Kidney (tissue), 14 donors: ENCODE data around the gene FAM186B. TPM values are rescaled to one million over a fixed set of nuclear protein-coding genes. Genes with fewer than 3 reads are reported as not detected.

Experiments
- DNase-seq, 5 donors: peaks; one replicate each; pipeline ENCODE4 v3.0.0-alpha.2; 2013 to 2020
- FAIRE-seq: peaks from 2 replicates; lab custom pipeline; 2012; peaks lifted over from hg19 to GRCh38; lab: Jason Lieb, UNC
- H3K27ac ChIP-seq, 2 donors: one replicate each; pipeline ENCODE4 v1.7.0; 2013; ENCODE audit warnings: low read depth in 2 of 2, low read length in 2 of 2, inconsistent platforms in 1 of 2
- H3K27me3 ChIP-seq: one replicate; pipeline ENCODE4 v1.7.1; 2013; ENCODE audit warnings: low read length, inconsistent platforms; ENCODE audit not compliant: control insufficient read depth, insufficient read depth
- H3K36me3 ChIP-seq, 3 donors: one replicate each; pipeline versions ENCODE4 v1.7.0 to v1.7.1; 2013; ENCODE audit warnings: low read length in 3 of 3, control low read depth in 1 of 3, inconsistent platforms in 1 of 3; ENCODE audit not compliant: insufficient read depth in 3 of 3, control insufficient read depth in 2 of 3
- H3K4me1 ChIP-seq, 3 donors: one replicate each; pipeline versions ENCODE4 v1.7.0 to v1.7.1; 2013; ENCODE audit warnings: low read length in 3 of 3, inconsistent platforms in 1 of 3, low read depth in 1 of 3; ENCODE audit not compliant: control insufficient read depth in 2 of 3, insufficient read depth in 2 of 3
- H3K4me3 ChIP-seq, 3 donors: one replicate each; pipeline versions ENCODE4 v1.7.0 to v1.8.1; 2013; ENCODE audit warnings: low read length in 3 of 3, control low read depth in 1 of 3, inconsistent platforms in 1 of 3
- H3K9ac ChIP-seq, 3 donors: one replicate each; pipeline versions ENCODE4 v1.7.0 to v1.7.1; 2013; ENCODE audit warnings: low read length in 3 of 3, control low read depth in 1 of 3, inconsistent platforms in 1 of 3
- H3K9me3 ChIP-seq, 3 donors: one replicate each; pipeline versions ENCODE4 v1.7.0 to v1.7.1; 2013; ENCODE audit warnings: low read length in 3 of 3, control low read depth in 1 of 3, inconsistent platforms in 1 of 3; ENCODE audit not compliant: control insufficient read depth in 2 of 3, insufficient read depth in 1 of 3
- intact Hi-C: fragments of 100-400 bp; cut with DNase I; formaldehyde crosslinking; loops from one replicate; pipeline ENCODE4 v1.11.1; 2022
- polyA plus RNA-seq: library from polyadenylated mRNA; stranded (reverse); fragments of 350-450 nt; fragmentation: Illumina TruSeq; extraction: RNeasy Lipid Tissue Mini Kit (QIAGEN cat#74804); gene quantifications from one replicate; pipeline ENCODE4 v1.2.3, GENCODE V29; 2014; ENCODE audit warnings: low read depth, low replicate concordance; ENCODE audit not compliant: insufficient read depth
- total RNA-seq: library from RNA; stranded (reverse); fragmentation: NEBNext Ultra II Directional; extraction: Animal tissue kit (Norgen Biotek cat#: 25700); gene quantifications from one replicate; pipeline ENCODE4 v1.2.1, GENCODE V29; 2021
- TF ChIP-seq, protein P1 (sequence below): IDR thresholded peaks from 3 replicates; pipeline ENCODE4 v1.5.1; 2012; ENCODE audit warnings: mild to moderate bottlenecking, moderate library complexity, borderline replicate concordance; ENCODE audit not compliant: insufficient read depth; ENCODE audit errors: extremely low read depth
- donor health status: control.
- donor health status: control.
- donor health status: control.
- donor health status: control.
- donor health status: control.
- donor health status: DM: yes; HTN: yes; CAD: no.
- donor health status: Normal renal cell carcinoma (clear cell type).

FAM186B gene
- total and polyA plus RNA-seq, 2 donors from 2014 or later, result 0.34 to 0.85 TPM

DNA sequence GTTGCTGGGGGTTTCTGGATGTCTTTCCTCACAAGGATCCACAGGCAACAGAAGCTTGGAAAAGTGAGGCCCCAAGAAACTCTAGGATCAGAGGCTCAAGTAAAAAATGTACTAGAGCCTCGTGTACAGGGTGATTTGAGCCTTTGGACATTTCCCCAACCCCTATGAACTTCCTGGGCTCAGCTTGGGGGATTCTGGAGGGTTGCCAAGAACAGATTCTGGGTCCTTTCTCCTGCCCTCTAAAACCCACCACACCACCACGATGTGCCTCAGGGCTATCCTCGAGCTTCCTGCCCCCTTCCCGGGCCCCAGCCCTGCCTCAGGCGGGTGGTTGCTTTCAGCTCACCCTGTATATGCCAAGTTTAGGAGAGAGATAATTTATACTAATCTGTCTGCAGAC lies 583 bp downstream of the FAM186B start:
- Histone ChIP-seq H3K4me1 (peaks cover 0 to 4% (median 0%) of the 10 kb centered on the region in 3 donors), H3K9me3 (no peaks in the 10 kb centered on the region), H3K36me3 (no peaks in the 10 kb centered on the region), H3K27me3 (no peaks in the 10 kb centered on the region), H3K4me3 (no peak overlapping the region), H3K9ac (no peak overlapping the region), H3K27ac (no peak overlapping the region)
- FAIRE-seq (no peak), DNase-seq (no peak)
- intact Hi-C loops, result no loop called here
- TF ChIP-seq, protein P1, sequence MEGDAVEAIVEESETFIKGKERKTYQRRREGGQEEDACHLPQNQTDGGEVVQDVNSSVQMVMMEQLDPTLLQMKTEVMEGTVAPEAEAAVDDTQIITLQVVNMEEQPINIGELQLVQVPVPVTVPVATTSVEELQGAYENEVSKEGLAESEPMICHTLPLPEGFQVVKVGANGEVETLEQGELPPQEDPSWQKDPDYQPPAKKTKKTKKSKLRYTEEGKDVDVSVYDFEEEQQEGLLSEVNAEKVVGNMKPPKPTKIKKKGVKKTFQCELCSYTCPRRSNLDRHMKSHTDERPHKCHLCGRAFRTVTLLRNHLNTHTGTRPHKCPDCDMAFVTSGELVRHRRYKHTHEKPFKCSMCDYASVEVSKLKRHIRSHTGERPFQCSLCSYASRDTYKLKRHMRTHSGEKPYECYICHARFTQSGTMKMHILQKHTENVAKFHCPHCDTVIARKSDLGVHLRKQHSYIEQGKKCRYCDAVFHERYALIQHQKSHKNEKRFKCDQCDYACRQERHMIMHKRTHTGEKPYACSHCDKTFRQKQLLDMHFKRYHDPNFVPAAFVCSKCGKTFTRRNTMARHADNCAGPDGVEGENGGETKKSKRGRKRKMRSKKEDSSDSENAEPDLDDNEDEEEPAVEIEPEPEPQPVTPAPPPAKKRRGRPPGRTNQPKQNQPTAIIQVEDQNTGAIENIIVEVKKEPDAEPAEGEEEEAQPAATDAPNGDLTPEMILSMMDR, result no peak

DNA sequence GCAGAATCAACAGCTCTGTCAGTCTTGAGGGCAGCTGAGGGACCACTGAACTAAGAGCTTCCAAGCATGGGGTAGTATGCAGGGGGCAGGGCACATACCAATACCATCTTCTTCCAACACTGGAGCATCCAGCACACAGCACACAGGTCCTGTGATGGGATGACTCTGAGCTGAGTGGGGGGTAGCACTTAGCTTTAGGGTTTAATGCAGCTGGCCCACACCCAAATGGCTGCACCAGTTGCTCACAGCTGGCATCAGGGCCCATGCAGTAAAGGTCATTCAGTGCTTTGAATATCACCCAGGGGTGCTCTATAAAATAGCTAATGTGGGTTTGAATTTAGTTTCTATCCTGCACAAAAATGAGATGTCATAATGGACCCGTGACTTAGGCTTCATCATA lies 1.7 kb downstream of the FAM186B start:
- Histone ChIP-seq H3K27ac (no peak overlapping the region), H3K4me3 (no peak overlapping the region), H3K9ac (no peak overlapping the region), H3K9me3 (no peaks in the 10 kb centered on the region), H3K4me1 (peaks cover 0 to 4% (median 0%) of the 10 kb centered on the region in 3 donors), H3K36me3 (no peaks in the 10 kb centered on the region), H3K27me3 (no peaks in the 10 kb centered on the region)
- DNase-seq (no peak), FAIRE-seq (no peak)
- TF ChIP-seq, protein P1, result no peak
- intact Hi-C loops, result no loop called here

DNA sequence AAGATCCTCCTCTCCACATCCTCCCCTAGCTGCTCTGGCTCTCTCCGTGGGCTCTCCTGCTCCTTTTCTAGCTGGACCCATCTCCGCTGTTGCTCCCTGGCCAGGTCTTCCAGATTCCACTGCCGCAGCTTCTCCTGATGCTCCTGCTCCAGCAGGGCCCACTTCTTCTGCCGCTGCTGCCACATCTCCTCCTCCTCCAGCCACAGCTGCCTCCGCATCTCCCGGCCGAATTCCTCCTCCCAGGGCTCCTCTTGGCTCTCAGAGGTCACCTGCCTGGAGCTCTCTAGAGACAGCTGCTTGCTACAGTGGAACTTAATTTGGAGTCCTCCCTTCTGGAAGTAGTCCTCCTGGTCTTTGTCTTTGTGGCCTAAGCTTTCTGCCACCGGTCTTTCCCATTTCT lies 5.5 kb downstream of the FAM186B start:
- Histone ChIP-seq H3K9ac (no peak overlapping the region), H3K27ac (no peak overlapping the region), H3K36me3 (no peaks in the 10 kb centered on the region), H3K27me3 (no peaks in the 10 kb centered on the region), H3K4me3 (no peak overlapping the region), H3K9me3 (no peaks in the 10 kb centered on the region), H3K4me1 (no peaks in the 10 kb centered on the region)
- intact Hi-C loops, result no loop called here
- FAIRE-seq (no peak), DNase-seq (no peak)
- TF ChIP-seq, protein P1, result no peak

DNA sequence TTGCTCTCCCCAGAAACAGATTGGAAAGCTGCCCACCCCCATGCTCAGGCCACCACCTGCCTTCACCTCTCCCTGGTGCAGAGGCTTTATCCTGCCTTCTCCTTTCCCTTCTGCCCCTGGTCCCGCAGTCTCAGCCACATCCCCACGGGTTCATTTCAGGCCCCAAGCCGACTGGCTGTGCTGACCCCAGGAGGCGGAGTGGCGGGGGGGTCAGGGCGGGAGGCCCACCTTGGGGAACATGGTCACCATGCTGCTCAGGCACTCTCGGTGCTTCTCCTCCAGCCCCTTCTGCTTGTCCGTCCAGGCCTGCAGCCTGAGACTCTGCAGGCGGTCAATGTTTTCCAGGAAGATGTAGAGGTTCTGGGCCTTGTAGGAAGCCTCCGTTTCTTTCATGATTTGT lies 6.9 kb downstream of the FAM186B start:
- TF ChIP-seq, protein P1, result no peak
- H3K27me3 ChIP-seq, result no peaks in the 10 kb centered on the region
- H3K4me1 ChIP-seq, result no peaks in the 10 kb centered on the region
- no peak overlapping the region for H3K27ac ChIP-seq
- no peak overlapping the region for H3K9ac ChIP-seq
- FAIRE-seq (no peak), DNase-seq (no peak)
- no peaks in the 10 kb centered on the region for H3K9me3 ChIP-seq
- intact Hi-C loops, result no loop called here
- H3K4me3 ChIP-seq, result no peak overlapping the region
- no peaks in the 10 kb centered on the region for H3K36me3 ChIP-seq
